Motor neuron (in vitro differentiated cells): ENCODE results near the gene PNMT. TPM values are rescaled to one million over a fixed set of nuclear protein-coding genes. Genes with fewer than 3 reads are reported as not detected.

Experiments
- ATAC-seq, 8 experiments: fragments of 200-7000 bp; cut with Tn5 transposase; replicated peaks in 6 of 8; 2 replicates each; pipeline ENCODE4 v1.8.0; 2021; ENCODE audit warnings: mild to moderate bottlenecking in 8 of 8, moderate library complexity in 8 of 8
- H3K27ac ChIP-seq, 2 donors: fragments of 250-450 bp; sonication (Bioruptor Pico); 2 replicates each; pipeline ENCODE4 v1.9.0; 2021; ENCODE audit warnings: antibody characterized with exemption in 2 of 2, mild to moderate bottlenecking in 2 of 2, moderate library complexity in 1 of 2
- H3K4me1 ChIP-seq, 2 donors: fragments of 250-450 bp; sonication (Bioruptor Pico); replicated peaks in 1 of 2; 2 replicates each; pipeline ENCODE4 v1.6.1; 2021; ENCODE audit warnings: antibody characterized with exemption in 2 of 2, mild to moderate bottlenecking in 2 of 2, moderate library complexity in 1 of 2
- H3K4me3 ChIP-seq, 5 donors: fragments of 250-450 bp; sonication (Bioruptor Pico); 2 replicates each; pipeline ENCODE4 v1.9.0; 2021; ENCODE audit warnings: antibody characterized with exemption in 5 of 5, mild to moderate bottlenecking in 5 of 5, moderate library complexity in 4 of 5
- WGBS, 10 experiments: fragments of 450-650 bp; shearing (Covaris generic); methylation state at CpG; one replicate each; pipeline ENCODE4 v1.0.0; 2022; 5-methylcytosine and 5-hydroxymethylcytosine counted together
- in situ Hi-C, 9 experiments: fragments of 400-800 bp; cut with MboI; loops; one replicate each; pipeline ENCODE4 v1.15.0; 2021; ENCODE audit warnings: low sequenced_read_pairs in 9 of 9, low pct_unique_long_range_greater_than_20kb in 2 of 9; ENCODE audit not compliant: unreplicated experiment in 9 of 9
- total RNA-seq, 8 experiments: library from RNA; unstranded; fragments of 300-600 nt; gene quantifications; 2 replicates each; pipeline versions ENCODE4 v1.2.3 to v1.2.4, GENCODE V29; 2022

The PNMT gene
- total RNA-seq, 8 experiments from 2014 or later: 0.27 to 1.1 (median 0.87) TPM; not detected in 2

GRCh38 chr17:39650121-39650579, 18.1 kb upstream of the PNMT start:
- 73 to 100% (median 93%) methylated on average over 2 to 10 of the region's 11 CpGs; no CpG with 5 or more reads in 4 of the 10 experiments for WGBS, 10 experiments
- H3K4me1 ChIP-seq: peaks cover 17 to 38% of the 10 kb centered on the region in 2 donors
- H3K4me3 ChIP-seq: no peak overlapping the region
- H3K27ac ChIP-seq: no peak overlapping the region
- no peak for ATAC-seq
- in situ Hi-C loops: no loop called here

GRCh38 chr17:39651923-39652586, 16.2 kb upstream of the PNMT start:
- in situ Hi-C loops: no loop called here
- Histone ChIP-seq H3K27ac (peak overlapping the region; percentile 69 to 87), H3K4me3 (no peak overlapping the region), H3K4me1 (peaks cover 21 to 45% of the 10 kb centered on the region in 2 donors)
- peak in 5 of 8 experiments; percentile 15 to 71 (median 50) for ATAC-seq
- WGBS, 10 experiments: 32 to 100% (median 61%) methylated on average over 1 to 6 of the region's 8 CpGs; no CpG with 5 or more reads in 2 of the 10 experiments

GRCh38 chr17:39652587-39653315, 15.5 kb upstream of the PNMT start:
- H3K27ac ChIP-seq: peak overlapping the region; percentile 69 to 87
- 8 to 34% (median 24%) methylated on average over 1 to 5 of the region's 7 CpGs; no CpG with 5 or more reads in 4 of the 10 experiments for WGBS, 10 experiments
- ATAC-seq: peak; percentile 69 to 87 (median 84)
- peaks cover 21 to 45% of the 10 kb centered on the region in 2 donors for H3K4me1 ChIP-seq
- H3K4me3 ChIP-seq: no peak overlapping the region
- in situ Hi-C loops: no loop called here

DNA sequence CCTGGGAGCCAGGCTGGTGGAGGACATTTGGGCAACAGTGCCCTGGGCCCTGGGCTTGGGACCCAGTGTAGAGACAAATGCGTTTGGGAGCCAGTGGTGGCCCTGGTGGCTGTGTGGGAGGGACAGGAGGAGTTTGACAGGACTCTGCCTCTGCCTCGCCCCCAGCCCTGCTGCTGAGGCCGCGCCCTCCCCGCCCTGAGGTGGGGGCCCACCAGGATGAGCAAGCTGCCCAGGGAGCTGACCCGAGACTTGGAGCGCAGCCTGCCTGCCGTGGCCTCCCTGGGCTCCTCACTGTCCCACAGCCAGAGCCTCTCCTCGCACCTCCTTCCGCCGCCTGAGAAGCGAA, 15.0 kb upstream of the PNMT start:
- peak overlapping the region; percentile 69 to 87 for H3K27ac ChIP-seq
- H3K4me1 ChIP-seq: peaks cover 21 to 45% of the 10 kb centered on the region in 2 donors
- no peak overlapping the region for H3K4me3 ChIP-seq
- 0% methylated on average over 1 of the region's 12 CpGs; no CpG with 5 or more reads in 9 of the 10 experiments for WGBS, 10 experiments
- ATAC-seq: peak in 4 of 8 experiments; percentile 17 to 32 (median 23)
- in situ Hi-C loops: no loop called here

- peak overlapping the region in 1 of 2 donors; percentile 87 for H3K27ac ChIP-seq
- H3K4me1 ChIP-seq: peaks cover 21 to 45% of the 10 kb centered on the region in 2 donors
- H3K4me3 ChIP-seq: no peak overlapping the region
- in situ Hi-C loops: no loop called here
- WGBS, 10 experiments: 0 to 90% (median 43%) methylated on average over 1 to 6 of the region's 14 CpGs
- peak in 3 of 8 experiments; percentile 53 to 75 (median 72) for ATAC-seq
These were observed 14.5 kb upstream of the PNMT start for GRCh38 chr17:39653662-39654331.

DNA sequence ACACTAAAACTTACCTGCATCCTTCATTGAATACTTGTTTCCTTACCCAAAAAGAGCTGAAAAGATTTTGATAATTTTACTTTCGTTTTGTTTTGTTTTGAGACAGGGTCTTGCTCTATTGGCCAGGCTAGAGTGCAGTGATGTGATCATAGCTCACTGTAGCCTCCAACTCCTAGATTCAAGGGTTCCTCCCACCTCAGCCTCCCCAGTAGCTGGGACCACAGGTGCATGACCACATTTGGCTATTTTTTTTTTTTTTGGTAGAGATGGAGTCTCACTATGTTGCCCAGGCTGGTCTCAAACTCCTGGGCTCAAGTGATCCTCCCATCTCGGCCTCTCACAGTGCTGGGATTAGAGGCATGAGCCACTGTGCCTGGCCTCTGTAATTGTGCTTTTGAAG, 13.1 kb upstream of the PNMT start:
- Histone ChIP-seq H3K27ac (no peak overlapping the region), H3K4me1 (peaks cover 21 to 45% of the 10 kb centered on the region in 2 donors), H3K4me3 (no peak overlapping the region)
- no peak for ATAC-seq
- WGBS, 10 experiments: 0 to 100% (median 80%) methylated on average over 1 to 2 of the region's 2 CpGs; no CpG with 5 or more reads in 3 of the 10 experiments
- in situ Hi-C loops: no loop called here

GRCh38 chr17:39658346-39658745, 9.9 kb upstream of the PNMT start:
- H3K4me1 ChIP-seq: peaks cover 8 to 25% of the 10 kb centered on the region in 2 donors
- no peak for ATAC-seq
- WGBS, 10 experiments: 88 to 100% (median 90%) methylated on average over 1 to 8 of the region's 11 CpGs; no CpG with 5 or more reads in 6 of the 10 experiments
- in situ Hi-C loops: no loop called here
- H3K27ac ChIP-seq: no peak overlapping the region
- H3K4me3 ChIP-seq: no peak overlapping the region

- no peak for ATAC-seq
- Histone ChIP-seq H3K27ac (no peak overlapping the region), H3K4me1 (peaks cover 9 to 25% of the 10 kb centered on the region in 2 donors), H3K4me3 (no peak overlapping the region)
- WGBS, 10 experiments: 80 to 93% methylated on average over 1 to 2 of the region's 3 CpGs; no CpG with 5 or more reads in 8 of the 10 experiments
- in situ Hi-C loops: no loop called here
These were observed 9.5 kb upstream of the PNMT start for GRCh38 chr17:39658760-39659159.

- in situ Hi-C loops: no loop called here
- WGBS, 10 experiments: 60 to 100% (median 91%) methylated on average over 1 to 6 of the region's 15 CpGs; no CpG with 5 or more reads in 3 of the 10 experiments
- no peak overlapping the region for H3K27ac ChIP-seq
- H3K4me3 ChIP-seq: no peak overlapping the region
- no peak for ATAC-seq
- peaks cover 10 to 23% of the 10 kb centered on the region in 2 donors for H3K4me1 ChIP-seq
These were observed 8.8 kb upstream of the PNMT start for GRCh38 chr17:39659279-39660010.

DNA sequence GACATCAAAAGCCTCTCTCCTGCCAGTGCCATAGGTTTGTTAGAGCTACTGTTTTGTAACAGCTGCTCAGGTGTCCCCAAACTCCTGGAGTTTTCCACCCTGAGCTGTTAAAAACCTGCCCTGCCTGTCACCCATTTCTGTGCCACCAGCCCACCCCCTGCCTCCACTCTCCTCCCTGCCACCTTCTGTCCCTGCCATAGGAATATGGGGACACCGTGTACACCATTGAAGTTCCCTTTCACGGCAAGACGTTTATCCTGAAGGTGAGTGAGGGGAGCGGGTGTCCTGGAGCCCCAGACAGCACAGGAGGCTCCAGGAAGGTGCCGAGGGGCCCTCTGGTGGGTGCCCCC, 8.3 kb upstream of the PNMT start:
- no peak overlapping the region for H3K4me3 ChIP-seq
- in situ Hi-C loops: no loop called here
- no peak for ATAC-seq
- no peak overlapping the region for H3K27ac ChIP-seq
- WGBS, 10 experiments: 85 to 100% (median 90%) methylated on average over 2 to 4 of the region's 5 CpGs; no CpG with 5 or more reads in 7 of the 10 experiments
- H3K4me1 ChIP-seq: peaks cover 10 to 24% of the 10 kb centered on the region in 2 donors

GRCh38 chr17:39660397-39661385, 7.6 kb upstream of the PNMT start:
- no peak overlapping the region for H3K27ac ChIP-seq
- H3K4me3 ChIP-seq: no peak overlapping the region
- no peak for ATAC-seq
- in situ Hi-C loops: no loop called here
- WGBS, 10 experiments: 60 to 100% (median 93%) methylated on average over 2 to 11 of the region's 35 CpGs; no CpG with 5 or more reads in 5 of the 10 experiments
- H3K4me1 ChIP-seq: peaks cover 10 to 31% of the 10 kb centered on the region in 2 donors
